H9 (cell line): Measurements from ENCODE around the gene YBEY. TPM values are rescaled to one million over a fixed set of nuclear protein-coding genes. Genes with fewer than 3 reads are reported as not detected.

ENCODE experiments used
- DNase-seq: peaks from one replicate; pipeline ENCODE4 v3.0.0-alpha.2; 2017
- H2AFZ ChIP-seq: one replicate; pipeline ENCODE4 v1.6.1; 2013; ENCODE audit warnings: mild to moderate bottlenecking, low read length, control low read depth, moderate library complexity
- H2AK5ac ChIP-seq: 2 replicates; pipeline ENCODE4 v1.6.1; 2013; ENCODE audit warnings: low read length, control low read depth, mixed read lengths; ENCODE audit not compliant: insufficient read length
- H2BK120ac ChIP-seq: one replicate; pipeline ENCODE4 v1.6.1; 2013; ENCODE audit warnings: low read depth, mild to moderate bottlenecking, low read length, control low read depth, inconsistent platforms; ENCODE audit not compliant: poor library complexity, severe bottlenecking
- H2BK12ac ChIP-seq: 2 replicates; pipeline ENCODE4 v1.6.1; 2013; ENCODE audit warnings: low read length, control low read depth, mixed read lengths, low read depth; ENCODE audit not compliant: insufficient read length
- H2BK15ac ChIP-seq: 2 replicates; pipeline ENCODE4 v1.6.1; 2013; ENCODE audit warnings: low read depth, low read length, control low read depth
- H2BK20ac ChIP-seq: one replicate; pipeline ENCODE4 v1.6.1; 2013; ENCODE audit warnings: low read depth, mild to moderate bottlenecking, low read length, control low read depth, inconsistent platforms; ENCODE audit not compliant: poor library complexity, severe bottlenecking
- H2BK5ac ChIP-seq: 2 replicates; pipeline ENCODE4 v1.6.1; 2013; ENCODE audit warnings: low read length, control low read depth, mixed read lengths; ENCODE audit not compliant: insufficient read length
- H3K14ac ChIP-seq: 2 replicates; pipeline ENCODE4 v1.6.1; 2013; ENCODE audit warnings: low read length, control low read depth; ENCODE audit not compliant: insufficient read depth
- H3K18ac ChIP-seq: 2 replicates; pipeline ENCODE4 v1.6.1; 2013; ENCODE audit warnings: low read depth, mild to moderate bottlenecking, mixed read lengths, low read length, control low read depth; ENCODE audit not compliant: insufficient read length
- H3K23ac ChIP-seq: 2 replicates; pipeline ENCODE4 v1.6.1; 2013; ENCODE audit warnings: low read length, control low read depth, mixed read lengths, low read depth; ENCODE audit not compliant: insufficient read length
- H3K23me2 ChIP-seq: 2 replicates; pipeline ENCODE4 v1.6.1; 2013; ENCODE audit warnings: low read depth, mild to moderate bottlenecking, mixed read lengths, low read length, control low read depth; ENCODE audit not compliant: insufficient read length, poor library complexity, severe bottlenecking
- H3K27ac ChIP-seq: 2 replicates; pipeline ENCODE4 v1.5.1; 2013; ENCODE audit warnings: low read length, control low read depth, mixed read lengths, low read depth; ENCODE audit not compliant: insufficient read length
- H3K27me3 ChIP-seq: 2 replicates; pipeline ENCODE4 v1.6.1; 2013; ENCODE audit warnings: low read length, control low read depth, inconsistent platforms; ENCODE audit not compliant: insufficient read depth
- H3K4ac ChIP-seq: 2 replicates; pipeline ENCODE4 v1.6.1; 2013; ENCODE audit warnings: low read depth, mild to moderate bottlenecking, control low read depth, inconsistent platforms, low read length, moderate library complexity
- H3K4me1 ChIP-seq: 2 replicates; pipeline ENCODE4 v1.6.1; 2013; ENCODE audit warnings: low read length, control low read depth, inconsistent platforms; ENCODE audit not compliant: insufficient read depth
- H3K4me2 ChIP-seq: 2 replicates; pipeline ENCODE4 v1.6.1; 2013; ENCODE audit warnings: low read length, control low read depth, mixed read lengths; ENCODE audit not compliant: insufficient read length, insufficient read depth
- H3K56ac ChIP-seq: 2 replicates; pipeline ENCODE4 v1.6.1; 2013; ENCODE audit warnings: low read depth, mild to moderate bottlenecking, mixed read lengths, low read length, control low read depth; ENCODE audit not compliant: insufficient read length
- H3K79me1 ChIP-seq: 2 replicates; pipeline ENCODE4 v1.6.1; 2013; ENCODE audit warnings: low read depth, mild to moderate bottlenecking, moderate library complexity, low read length, control low read depth, inconsistent platforms; ENCODE audit not compliant: insufficient read depth, poor library complexity, severe bottlenecking
- H3K79me2 ChIP-seq: 2 replicates; pipeline ENCODE4 v1.6.1; 2013; ENCODE audit warnings: low read length, control low read depth, inconsistent platforms; ENCODE audit not compliant: insufficient read depth
- H3K9ac ChIP-seq: 2 replicates; pipeline ENCODE4 v1.6.1; 2013; ENCODE audit warnings: low read length, control low read depth, mixed read lengths; ENCODE audit not compliant: insufficient read length; ENCODE audit errors: extremely low read depth
- H3K9me3 ChIP-seq: one replicate; pipeline ENCODE4 v1.6.1; 2013; ENCODE audit warnings: low read depth, low read length, inconsistent platforms; ENCODE audit not compliant: control insufficient read depth
- H3T11ph ChIP-seq: one replicate; pipeline ENCODE4 v1.6.1; 2013; ENCODE audit warnings: mild to moderate bottlenecking, low read length, control low read depth, inconsistent platforms
- H4K20me1 ChIP-seq: one replicate; pipeline ENCODE4 v1.6.1; 2013; ENCODE audit not compliant: control insufficient read depth, insufficient read length, insufficient read depth
- H4K5ac ChIP-seq: 2 replicates; pipeline ENCODE4 v1.6.1; 2013; ENCODE audit warnings: low read depth, mild to moderate bottlenecking, mixed read lengths, low read length, control low read depth; ENCODE audit not compliant: insufficient read length
- H4K8ac ChIP-seq: replicated peaks from 2 replicates; pipeline ENCODE4 v1.6.1; 2013; ENCODE audit warnings: low read length, control low read depth, mixed read lengths, low read depth; ENCODE audit not compliant: insufficient read length
- H4K91ac ChIP-seq: 2 replicates; pipeline ENCODE4 v1.6.1; 2013; ENCODE audit warnings: low read depth, mild to moderate bottlenecking, moderate library complexity, mixed read lengths, low read length, control low read depth; ENCODE audit not compliant: insufficient read length
- H3K27ac Mint-ChIP-seq, 3 experiments: 2 replicates in 2 of 3; 3 replicates in 1 of 3; pipeline ENCODE4 v1.8.0; 2020 to 2021; ENCODE audit warnings: mixed read lengths in 3 of 3, mild to moderate bottlenecking in 1 of 3, moderate library complexity in 1 of 3
- H3K27me3 Mint-ChIP-seq: 2 replicates; pipeline ENCODE4 v1.8.0; 2021; ENCODE audit warnings: low read depth, mild to moderate bottlenecking, moderate library complexity, mixed read lengths
- H3K36me3 Mint-ChIP-seq, 3 experiments: 2 replicates in 2 of 3; 3 replicates in 1 of 3; pipeline ENCODE4 v1.8.0; 2020 to 2021; ENCODE audit warnings: low read depth in 3 of 3, mixed read lengths in 3 of 3; ENCODE audit not compliant: insufficient read depth in 1 of 3
- H3K4me1 Mint-ChIP-seq, 2 experiments: 2 replicates each; pipeline ENCODE4 v1.8.0; 2020; ENCODE audit warnings: mixed read lengths in 2 of 2
- H3K4me3 Mint-ChIP-seq, 2 experiments: 2 replicates in 1 of 2; 3 replicates in 1 of 2; pipeline ENCODE4 v1.8.0; 2020 to 2021; ENCODE audit warnings: mild to moderate bottlenecking in 2 of 2, mixed read lengths in 2 of 2, moderate library complexity in 1 of 2
- H3K9me3 Mint-ChIP-seq, 2 experiments: 2 replicates in 1 of 2; 3 replicates in 1 of 2; pipeline ENCODE4 v1.8.0; 2020; ENCODE audit warnings: mild to moderate bottlenecking in 2 of 2, mixed read lengths in 2 of 2, moderate library complexity in 1 of 2
- WGBS: extraction: QIAGEN DNeasy Blood & Tissue Kit; methylation state at CpG from one replicate; pipeline ENCODE4 v1.1.7; 2013; ENCODE audit warnings: missing lambda C conversion rate, low lambda C conversion rate, mixed read lengths; ENCODE audit not compliant: insufficient read length; ENCODE audit errors: extremely low coverage; 5-methylcytosine and 5-hydroxymethylcytosine counted together
- total RNA-seq: library from RNA; stranded (reverse); gene quantifications from 2 replicates; pipeline ENCODE4 v1.2.1, GENCODE V29; 2021
- TF ChIP-seq, protein P1 (sequence below): fragments of 200-600 bp; sonication (generic); conservative IDR thresholded peaks from 3 replicates; pipeline ENCODE4 v1.8.0; 2021; ENCODE audit warnings: antibody characterized with exemption, mild to moderate bottlenecking

The YBEY gene
- total RNA-seq, 1 experiment from 2014 or later: 26.2 TPM

DNA sequence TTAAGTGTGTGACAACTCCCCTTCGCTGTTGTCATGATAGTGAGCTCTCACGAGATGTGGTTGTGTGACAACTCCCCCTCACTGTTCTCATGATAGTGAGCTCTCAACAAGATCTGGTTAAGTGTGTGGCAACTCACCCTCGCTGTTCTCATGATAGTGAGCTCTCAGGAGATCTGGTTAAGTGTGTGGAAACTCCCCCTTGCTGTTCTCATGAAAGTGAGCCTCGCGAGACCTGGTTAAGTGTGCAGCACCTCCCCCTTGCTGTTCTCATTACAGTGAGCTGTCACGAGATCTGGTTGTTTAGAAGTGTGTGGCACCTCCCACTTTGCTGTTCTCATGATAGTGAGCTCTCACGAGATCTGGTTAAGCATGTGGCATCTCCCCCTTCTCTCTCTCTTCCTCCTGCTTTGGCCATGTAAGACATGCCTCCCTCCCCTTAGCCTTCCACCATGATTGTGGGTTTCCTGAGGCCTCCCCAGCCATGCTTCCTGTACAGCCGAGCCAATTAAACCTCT is 32.5 kb upstream of the YBEY start:
- no peak overlapping the region for H2AK5ac ChIP-seq
- no peaks in the 10 kb centered on the region for H3K9me3 ChIP-seq
- Mint-ChIP-seq H3K27ac (peak overlapping the region in 2 of 3 experiments; percentile 50 to 68; a peak in 3 of 7 replicates), H3K9me3 (no peaks in the 10 kb centered on the region), H3K36me3 (peaks cover 58 to 96% (median 84%) of the 10 kb centered on the region in 3 experiments), H3K27me3 (no peaks in the 10 kb centered on the region), H3K4me3 (no peak overlapping the region), H3K4me1 (no peaks in the 10 kb centered on the region)
- H3K18ac ChIP-seq: no peak overlapping the region
- H4K20me1 ChIP-seq: no peaks in the 10 kb centered on the region
- H2BK20ac ChIP-seq: no peak overlapping the region
- TF ChIP-seq, protein P1, sequence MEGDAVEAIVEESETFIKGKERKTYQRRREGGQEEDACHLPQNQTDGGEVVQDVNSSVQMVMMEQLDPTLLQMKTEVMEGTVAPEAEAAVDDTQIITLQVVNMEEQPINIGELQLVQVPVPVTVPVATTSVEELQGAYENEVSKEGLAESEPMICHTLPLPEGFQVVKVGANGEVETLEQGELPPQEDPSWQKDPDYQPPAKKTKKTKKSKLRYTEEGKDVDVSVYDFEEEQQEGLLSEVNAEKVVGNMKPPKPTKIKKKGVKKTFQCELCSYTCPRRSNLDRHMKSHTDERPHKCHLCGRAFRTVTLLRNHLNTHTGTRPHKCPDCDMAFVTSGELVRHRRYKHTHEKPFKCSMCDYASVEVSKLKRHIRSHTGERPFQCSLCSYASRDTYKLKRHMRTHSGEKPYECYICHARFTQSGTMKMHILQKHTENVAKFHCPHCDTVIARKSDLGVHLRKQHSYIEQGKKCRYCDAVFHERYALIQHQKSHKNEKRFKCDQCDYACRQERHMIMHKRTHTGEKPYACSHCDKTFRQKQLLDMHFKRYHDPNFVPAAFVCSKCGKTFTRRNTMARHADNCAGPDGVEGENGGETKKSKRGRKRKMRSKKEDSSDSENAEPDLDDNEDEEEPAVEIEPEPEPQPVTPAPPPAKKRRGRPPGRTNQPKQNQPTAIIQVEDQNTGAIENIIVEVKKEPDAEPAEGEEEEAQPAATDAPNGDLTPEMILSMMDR: no peak
- no peak overlapping the region for H4K91ac ChIP-seq
- no peak overlapping the region for H3K9ac ChIP-seq
- no peak overlapping the region for H4K8ac ChIP-seq
- no peak overlapping the region for H3K4ac ChIP-seq
- no peak overlapping the region for H3K56ac ChIP-seq
- no peak overlapping the region for H4K5ac ChIP-seq
- no CpG with 5 or more reads among the region's 8 CpGs for WGBS
- no peak overlapping the region for H3K27ac ChIP-seq
- no peaks in the 10 kb centered on the region for H3K23me2 ChIP-seq
- no peak overlapping the region for H3T11ph ChIP-seq
- no peak overlapping the region for H2AFZ ChIP-seq
- no peaks in the 10 kb centered on the region for H3K4me1 ChIP-seq
- no peak overlapping the region for H2BK120ac ChIP-seq
- no peak overlapping the region for H2BK12ac ChIP-seq
- no peak overlapping the region for H2BK15ac ChIP-seq
- H3K79me2 ChIP-seq: no peaks in the 10 kb centered on the region
- no peak overlapping the region for H3K23ac ChIP-seq
- H3K14ac ChIP-seq: no peak overlapping the region
- no peak overlapping the region for H3K4me2 ChIP-seq
- H3K79me1 ChIP-seq: no peaks in the 10 kb centered on the region
- DNase-seq: no peak
- H2BK5ac ChIP-seq: no peak overlapping the region
- H3K27me3 ChIP-seq: no peaks in the 10 kb centered on the region
